ENCODE results near the gene ALOX15.

DNA sequence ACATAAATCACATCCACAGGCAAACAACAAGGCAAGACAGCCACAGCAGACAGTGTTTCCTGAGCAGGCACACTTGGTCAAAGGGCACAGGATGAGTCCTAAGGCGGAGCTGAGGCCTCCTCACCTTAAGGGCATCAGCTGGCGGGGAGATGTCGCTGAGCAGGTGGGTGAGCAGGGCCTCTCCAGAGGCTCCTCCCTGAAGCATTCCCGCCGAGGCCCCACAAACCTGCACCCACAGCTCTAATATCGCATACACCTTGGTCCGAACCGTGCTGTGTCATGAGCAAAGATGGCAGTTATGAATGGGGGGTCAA is 33.2 kb upstream of the ALOX15 start:
- TF ChIP-seq, protein P1, sequence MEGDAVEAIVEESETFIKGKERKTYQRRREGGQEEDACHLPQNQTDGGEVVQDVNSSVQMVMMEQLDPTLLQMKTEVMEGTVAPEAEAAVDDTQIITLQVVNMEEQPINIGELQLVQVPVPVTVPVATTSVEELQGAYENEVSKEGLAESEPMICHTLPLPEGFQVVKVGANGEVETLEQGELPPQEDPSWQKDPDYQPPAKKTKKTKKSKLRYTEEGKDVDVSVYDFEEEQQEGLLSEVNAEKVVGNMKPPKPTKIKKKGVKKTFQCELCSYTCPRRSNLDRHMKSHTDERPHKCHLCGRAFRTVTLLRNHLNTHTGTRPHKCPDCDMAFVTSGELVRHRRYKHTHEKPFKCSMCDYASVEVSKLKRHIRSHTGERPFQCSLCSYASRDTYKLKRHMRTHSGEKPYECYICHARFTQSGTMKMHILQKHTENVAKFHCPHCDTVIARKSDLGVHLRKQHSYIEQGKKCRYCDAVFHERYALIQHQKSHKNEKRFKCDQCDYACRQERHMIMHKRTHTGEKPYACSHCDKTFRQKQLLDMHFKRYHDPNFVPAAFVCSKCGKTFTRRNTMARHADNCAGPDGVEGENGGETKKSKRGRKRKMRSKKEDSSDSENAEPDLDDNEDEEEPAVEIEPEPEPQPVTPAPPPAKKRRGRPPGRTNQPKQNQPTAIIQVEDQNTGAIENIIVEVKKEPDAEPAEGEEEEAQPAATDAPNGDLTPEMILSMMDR (IDR thresholded peaks at IDR 0.05), result no peak
- TF ChIP-seq POLR2A (IDR thresholded peaks at IDR 0.05), result no peak
